IPS-NIHi7 (cell line): Measurements from ENCODE around the gene KRT15.
A peak's percentile ranks its signal among the peaks of the same experiment; 100 is the strongest.
"Not testable (repeated sequence)": the region's sequence is repeated elsewhere in the genome, so short reads cannot be mapped to it uniquely, and the experiment has no call there.

ENCODE experiments used
- DNase-seq: peaks from one replicate; pipeline ENCODE4 v3.0.0; 2012; ENCODE audit warnings: mixed read lengths; ENCODE audit errors: extremely low spot score

The KRT15 gene

DNA sequence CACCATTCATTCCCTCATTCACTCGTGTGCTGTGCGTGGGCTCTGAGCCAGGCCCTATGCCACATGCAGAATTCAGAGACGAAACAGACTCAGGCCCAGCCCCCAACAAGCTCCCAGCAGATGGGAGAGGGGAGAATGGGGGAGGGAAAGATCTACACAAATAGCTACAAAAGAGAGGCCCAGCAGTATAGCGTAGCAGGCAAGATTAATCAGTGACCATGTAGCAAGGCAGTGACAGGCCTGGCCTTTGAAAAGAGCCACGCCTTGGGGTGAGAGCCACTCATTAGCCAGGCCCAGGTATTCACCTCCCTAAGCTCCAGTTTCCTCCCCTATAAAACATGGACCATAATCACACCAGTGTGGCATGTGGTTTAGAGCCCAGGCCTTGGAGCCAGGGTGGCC lies 25.8 kb upstream of the KRT15 start:
- DNase-seq: no peak

DNA sequence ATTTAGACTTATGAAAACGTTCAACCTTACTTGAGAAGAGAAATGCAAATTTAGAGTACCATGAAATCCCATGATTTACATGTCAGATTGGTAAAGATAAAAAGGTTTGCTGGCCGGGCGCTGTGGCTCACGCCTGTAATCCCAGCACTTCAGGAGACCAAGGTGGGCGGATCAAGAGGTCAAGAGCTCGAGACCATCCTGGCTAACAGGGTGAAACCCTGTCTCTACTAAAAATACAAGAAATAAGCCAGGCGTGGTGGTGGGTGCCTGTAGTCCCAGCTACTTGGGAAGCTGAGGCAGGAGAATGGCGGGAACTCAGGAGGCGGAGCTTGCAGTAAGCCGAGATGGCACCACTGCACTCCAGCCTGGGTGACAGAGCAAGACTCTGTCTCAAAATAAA lies 24.1 kb upstream of the KRT15 start:
- DNase-seq: not testable (repeated sequence)

DNA sequence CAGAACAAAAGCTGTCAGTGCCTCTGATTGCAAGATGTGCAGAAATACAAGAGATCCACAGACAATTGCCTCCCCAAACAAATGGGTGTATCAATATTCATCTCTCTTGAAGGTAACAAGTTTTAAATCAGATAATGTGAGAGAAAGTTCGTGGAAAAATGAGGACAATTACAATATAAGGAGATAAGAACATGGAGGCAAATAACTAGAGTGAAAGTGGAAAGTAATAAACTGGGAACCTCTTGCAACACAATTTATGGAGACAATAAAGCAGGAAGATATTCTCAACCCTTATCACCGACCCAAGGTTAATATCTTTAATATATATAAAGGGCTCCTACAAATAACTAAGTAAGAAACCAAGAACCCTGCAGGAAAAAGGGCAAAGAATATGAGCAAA lies 23.7 kb upstream of the KRT15 start:
- no peak for DNase-seq

DNA sequence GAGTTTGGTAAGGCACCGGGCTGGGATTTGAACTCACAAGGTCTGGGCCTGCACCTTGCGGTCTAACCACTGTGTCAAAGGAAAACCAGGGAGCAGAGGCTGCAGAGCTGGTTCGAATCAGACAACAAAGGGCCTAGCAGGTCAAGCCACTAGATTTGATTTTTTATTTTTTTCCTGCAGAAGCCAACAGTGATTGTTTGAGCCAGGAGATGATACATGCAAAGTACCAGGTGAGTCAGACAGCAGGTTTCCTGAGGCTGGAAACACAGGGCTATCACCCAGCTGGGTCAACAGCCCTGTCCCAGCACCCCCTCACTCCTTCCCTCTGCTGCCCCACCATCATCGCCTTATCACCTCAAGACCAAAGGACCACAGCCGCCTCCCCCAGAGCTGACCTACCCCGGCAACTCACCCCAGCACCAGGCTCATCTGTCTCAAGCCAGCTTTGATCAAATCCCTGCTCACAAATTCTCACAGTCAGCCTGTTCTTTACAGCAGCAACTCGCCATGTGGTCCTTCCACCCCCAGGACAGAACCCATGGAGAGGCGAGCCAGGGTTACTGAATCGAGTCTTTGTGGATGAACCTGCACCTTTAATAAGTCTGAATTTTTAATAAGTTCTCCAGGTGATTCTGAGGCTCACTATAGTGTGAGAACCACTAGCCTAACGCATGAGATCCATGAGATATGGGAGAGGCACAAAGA lies 22.4 kb upstream of the KRT15 start:
- DNase-seq: no peak

DNA sequence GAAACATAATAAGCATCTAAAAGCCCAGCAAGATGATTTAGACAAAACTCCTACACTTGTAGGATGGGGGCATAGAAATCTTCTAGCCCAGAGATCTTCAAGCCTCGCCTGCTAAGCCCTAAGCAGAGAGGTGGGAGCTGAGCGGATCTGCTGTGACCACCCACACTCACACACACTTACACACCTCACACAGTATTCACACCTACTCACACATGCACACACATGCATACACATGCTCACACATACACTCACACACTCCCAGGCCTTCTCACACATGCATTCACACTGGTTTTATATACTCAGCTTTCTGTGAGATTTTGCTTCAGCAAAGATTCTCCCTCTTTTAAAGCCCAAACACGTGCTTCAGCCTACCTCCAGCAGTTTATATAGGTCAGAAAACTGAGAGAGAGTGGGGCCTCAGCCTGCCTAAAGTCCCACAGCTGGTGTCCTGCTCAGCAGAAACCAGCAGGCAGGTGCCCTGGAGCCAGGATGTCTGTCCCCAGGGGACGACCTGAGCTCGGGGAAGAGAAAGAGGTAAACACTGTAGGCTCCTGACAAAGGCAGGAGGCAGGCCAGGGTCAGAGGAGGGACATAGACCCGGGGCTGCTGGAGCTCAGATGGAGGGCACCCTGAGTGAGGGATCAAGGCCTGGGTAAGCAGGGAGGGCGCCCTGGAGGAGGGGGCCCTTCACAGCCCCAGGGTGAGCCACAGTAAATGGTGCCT lies 21.4 kb upstream of the KRT15 start:
- no peak for DNase-seq

DNA sequence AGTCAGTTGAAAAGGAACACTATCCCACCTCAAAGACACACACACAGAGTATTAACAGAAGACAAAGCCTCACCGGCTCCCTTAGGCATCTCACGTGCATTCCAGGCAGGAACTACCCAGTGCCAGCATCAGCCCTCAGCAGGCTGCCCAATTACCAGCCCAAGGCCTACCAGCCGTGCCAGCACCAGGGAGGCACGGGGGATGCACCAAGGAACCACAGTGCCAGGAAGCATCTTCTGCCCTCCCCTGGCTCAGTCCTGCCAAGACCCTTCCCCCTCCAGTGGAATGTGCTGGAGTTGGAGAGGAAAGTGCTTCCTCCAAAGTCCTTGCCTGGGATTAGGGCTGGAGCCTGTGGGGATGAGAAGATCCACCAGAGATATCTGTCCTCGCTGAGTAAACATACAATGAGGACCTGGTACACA lies 20.4 kb upstream of the KRT15 start:
- DNase-seq: no peak

DNA sequence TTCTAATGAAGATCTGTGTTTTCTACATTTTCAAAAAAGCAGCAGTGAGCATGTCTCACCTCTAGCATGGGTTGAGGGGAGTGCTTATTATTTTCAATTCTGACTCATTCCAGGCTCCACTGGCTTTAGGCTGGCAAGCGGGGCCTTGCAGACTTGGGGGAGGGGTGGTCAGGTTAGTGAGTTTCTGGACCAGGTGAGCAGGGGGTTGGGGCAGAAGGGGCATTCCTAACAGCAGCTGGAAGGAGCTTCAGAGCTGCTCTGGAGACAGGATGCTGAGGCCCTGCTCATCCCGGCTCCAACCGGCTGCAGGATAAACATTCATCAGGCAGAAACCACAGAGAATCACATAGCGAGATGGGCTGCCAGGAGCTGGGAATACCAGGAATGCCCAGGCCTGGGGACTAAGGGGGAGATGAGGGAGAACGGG lies 19.9 kb upstream of the KRT15 start:
- DNase-seq: no peak

DNA sequence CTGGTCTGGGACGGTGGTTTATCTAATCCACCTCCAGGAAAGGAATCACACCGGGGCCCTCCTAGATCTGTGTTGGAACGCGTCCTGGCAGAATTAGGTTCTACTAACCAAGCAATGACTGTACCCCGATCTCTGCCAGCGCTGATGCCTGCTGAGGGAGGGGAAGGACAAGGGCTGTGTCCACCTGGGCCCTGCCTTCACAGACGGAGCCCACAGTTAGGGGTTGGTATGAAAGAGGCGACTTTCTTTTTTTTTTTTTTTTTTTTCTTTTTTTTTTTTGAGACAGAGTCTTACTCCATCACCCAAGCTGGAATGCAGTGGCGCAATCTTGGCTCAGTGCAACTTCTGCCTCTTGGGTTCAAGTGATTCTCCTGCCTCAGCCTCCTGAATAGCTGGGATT lies 19.3 kb upstream of the KRT15 start:
- no peak for DNase-seq

DNA sequence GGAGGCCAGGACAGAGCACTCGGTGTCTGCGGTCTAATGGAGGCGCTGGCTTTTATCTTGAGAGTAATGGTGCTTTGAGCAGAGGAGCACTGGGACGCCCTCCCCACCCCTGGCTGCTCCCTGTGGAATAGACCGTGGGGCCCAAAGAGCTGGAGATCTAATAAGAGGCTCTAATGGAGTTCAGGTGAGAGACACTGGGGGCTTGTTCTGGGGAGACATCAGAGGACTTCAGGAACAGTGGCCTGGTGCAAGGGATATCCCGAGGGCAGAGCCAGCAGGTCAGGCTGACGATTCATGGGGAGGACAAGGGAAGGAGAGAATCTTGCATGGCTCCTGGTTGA lies 18.9 kb upstream of the KRT15 start:
- DNase-seq: no peak

DNA sequence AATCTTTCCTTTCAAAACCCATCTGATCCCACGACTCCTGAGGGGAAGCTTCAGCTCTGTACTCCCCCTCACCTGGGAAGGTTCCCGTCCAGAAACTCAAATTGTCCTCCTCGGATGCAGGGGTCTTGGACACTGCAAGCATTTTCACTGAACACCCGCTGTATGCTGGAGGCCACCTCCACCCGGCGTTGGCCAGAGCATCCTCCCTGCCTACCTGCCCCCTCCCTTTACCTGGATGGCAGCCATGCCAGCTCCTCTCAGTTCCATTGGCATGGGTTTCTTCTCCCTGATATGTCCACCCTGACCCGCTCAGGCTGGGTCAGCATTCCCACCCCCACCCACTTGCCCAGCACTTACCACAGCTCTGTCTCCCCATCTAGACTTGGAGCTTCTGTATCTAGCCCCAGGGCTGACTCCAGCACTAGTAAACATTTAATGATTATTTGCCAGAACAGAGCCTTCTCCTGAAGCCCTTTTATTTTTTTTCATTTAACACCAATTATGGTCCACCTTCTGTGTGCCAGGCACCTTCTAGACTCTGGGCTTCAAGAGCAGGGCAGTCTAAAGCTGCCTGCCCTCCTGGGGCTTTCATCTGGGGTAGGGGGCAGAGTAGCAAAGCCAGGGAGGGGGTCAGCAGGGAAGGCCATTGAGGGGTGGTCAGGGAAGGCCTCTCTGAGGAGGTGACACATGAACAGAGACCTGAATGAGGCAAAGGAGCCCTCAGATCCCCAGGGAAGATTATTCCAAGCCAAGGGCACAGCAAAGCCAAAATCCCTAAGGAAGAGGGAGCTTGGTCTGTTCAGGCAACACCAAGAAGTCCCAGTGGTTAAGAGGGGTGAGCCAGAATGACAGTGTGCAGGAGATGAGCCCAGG lies 18.3 kb upstream of the KRT15 start:
- DNase-seq: no peak

DNA sequence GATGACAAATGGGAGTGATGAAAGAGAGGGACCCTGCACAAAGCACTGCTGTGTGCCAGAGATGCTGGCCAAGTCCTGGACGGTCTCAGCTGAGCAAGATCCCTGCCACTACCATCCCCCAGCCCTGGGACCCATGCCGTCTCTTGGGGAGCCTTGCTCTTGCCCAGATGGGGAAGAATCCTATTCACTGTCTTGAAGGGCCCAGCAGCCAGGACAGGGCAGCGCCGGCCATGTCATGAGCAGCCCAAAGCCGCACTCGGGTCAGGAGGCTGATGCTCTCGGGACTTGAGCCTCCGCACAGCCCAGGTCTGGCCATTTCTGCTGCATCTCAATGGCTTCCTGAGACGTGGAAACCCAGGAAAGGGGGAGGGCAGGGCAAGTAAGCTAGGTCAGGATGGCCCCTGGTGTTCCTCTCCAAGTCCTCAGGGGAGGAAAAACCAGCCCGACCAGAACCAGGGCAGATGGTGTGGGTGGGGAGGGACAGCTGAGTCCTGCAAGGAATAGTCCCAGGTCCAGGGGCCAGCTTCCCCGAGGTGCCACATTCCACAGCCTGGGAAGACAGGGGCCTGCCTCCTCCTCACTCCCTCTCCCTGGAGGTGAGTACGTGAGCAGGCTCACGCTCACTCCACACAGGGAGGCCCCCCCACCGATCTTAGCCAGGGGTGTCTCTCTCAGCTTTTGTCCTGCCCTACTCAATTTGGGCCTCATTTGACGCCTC lies 17.2 kb upstream of the KRT15 start:
- DNase-seq: peak; percentile 50

DNA sequence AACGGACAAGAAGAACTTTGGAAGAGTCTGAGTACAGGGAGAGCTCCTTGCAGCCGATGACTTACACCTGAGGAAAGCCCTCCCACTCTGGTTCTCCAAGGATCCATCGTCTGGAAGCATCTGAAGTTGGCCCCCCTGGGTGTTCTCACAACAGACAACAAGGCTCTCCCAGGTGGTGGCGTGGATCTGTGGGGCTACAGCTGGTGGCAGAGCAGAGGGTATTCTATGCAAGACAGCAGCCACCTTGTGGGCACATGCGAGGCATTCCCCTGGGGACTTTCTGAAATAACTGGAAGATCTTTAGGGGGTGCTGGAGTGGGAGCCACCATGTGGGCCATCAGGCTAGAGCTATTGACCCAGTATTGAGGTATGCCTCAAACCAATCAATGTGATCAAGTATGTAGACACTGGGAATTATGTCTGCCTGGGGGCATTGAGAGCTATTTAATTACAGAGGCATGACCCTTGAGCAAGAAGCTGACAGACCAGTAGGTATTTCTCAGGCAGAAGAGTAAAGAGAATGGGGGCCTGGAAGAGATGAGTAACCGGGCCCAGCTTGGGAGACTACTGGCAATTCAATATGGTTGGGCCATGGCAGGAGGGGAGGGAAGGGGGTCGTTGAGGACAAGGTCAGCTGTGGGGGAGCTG lies 16.3 kb upstream of the KRT15 start:
- DNase-seq: no peak

DNA sequence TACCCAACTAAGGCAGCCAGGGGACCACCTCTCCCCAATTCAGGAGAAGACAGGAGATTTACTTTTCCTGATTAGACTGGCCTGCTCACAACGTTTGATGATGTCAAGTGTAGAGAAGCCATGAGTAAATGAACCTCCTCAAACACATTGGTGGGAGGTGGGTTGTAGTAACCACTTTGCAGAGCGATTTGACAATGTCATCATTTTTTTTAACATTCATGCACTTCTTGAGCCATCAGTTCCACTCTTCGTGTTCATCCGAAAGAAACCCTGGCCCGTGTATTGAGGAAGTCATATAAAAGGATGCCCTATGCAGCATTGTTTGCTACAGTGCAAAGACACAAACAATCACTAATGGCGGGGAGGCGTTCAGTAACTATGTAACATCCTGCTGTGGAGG lies 14.9 kb upstream of the KRT15 start:
- no peak for DNase-seq

DNA sequence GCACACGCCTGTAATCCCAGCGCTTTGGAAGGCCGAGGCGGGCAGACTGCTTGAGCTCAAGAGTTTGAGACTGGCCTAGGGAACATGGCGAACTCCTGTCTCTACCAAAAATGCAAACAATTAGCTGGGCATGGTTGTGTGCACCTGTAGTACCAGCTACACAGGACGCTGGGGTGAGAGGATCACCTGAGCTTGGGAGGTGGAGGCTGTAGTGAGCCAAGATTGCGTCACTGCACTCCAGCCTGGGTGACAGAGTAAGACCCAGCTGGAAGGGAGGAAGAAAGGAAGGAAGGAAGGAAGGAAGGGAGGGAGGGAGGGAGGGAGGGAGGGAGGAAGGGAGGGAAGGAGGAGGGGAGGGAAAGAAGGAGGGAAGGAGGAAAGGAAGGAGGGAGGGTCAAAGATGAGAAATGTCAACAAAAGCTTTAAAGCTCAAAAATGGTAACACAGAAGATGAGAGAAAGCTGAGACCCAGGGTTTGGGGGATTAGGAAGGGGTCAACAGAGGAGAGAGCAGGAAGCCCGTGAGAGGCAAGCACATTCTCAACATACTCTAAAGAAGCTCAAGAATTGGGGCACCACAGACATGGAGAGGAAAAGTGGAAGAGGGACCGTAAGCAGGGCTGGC lies 14.4 kb upstream of the KRT15 start:
- DNase-seq: no peak

DNA sequence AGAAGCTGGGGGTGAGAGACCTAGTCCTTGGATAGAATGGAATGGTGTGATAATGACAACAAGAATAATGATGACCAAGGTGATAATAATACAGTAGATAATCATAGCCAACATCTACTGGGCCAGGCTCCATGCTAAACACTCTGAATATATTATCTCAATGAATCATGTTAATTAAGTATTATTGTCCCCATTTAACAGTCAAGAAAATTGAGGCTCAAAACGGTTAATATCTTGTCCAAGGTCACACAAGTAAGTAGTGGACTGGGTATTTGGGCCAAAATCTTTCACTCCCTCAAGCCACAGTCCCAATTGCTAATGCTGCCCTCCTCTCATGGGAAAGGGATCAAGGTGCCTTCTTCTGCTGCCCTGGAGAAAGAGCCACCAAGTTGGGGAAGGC lies 13.3 kb upstream of the KRT15 start:
- no peak for DNase-seq

DNA sequence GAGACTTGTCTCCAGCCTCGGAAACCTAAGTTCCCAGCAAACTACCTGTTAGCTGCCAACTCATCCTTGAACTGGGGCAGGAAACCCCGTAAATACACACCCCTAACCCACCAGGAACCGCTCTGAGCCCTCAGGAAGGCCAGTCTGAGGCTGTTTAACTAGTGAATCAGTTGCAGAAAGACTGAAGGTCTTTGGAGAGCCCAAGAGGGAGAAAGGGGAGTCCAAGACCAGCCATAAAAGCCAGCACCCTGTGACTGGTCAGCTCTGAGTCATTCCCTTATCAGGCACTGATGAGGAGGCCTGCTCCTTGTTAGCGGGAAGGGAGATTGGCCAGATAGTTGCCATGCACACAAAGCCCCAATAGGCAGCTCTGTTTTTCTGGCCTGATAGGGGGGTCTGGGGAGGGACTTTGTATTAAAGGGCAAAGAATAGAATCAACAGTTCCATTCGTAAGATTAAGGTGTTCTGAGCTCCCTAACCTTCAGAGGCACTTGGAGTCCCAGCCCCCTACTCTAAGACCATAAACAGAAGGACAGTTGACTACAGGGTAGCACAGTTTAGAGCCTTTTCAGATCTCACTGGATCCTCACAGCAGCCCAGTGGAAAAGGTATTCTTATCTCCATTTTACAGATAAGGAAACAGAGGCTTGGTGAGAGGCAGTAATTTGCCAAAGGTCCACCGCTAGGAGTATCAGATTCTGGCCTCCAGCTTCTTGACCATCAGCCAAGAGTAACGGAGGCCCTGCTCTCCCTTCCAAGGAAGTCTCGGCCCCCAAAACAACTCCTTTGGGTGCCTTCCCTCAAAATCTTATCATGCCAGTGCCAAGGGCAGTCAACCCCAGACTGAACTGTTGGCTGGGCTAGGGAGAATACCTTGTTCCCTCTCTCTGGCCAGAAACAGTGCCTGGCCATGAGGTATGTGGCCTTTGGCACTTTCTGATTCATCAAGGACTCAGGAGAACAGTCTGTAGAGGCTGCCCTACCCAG lies 11.7 kb upstream of the KRT15 start:
- DNase-seq: peak; percentile 27

DNA sequence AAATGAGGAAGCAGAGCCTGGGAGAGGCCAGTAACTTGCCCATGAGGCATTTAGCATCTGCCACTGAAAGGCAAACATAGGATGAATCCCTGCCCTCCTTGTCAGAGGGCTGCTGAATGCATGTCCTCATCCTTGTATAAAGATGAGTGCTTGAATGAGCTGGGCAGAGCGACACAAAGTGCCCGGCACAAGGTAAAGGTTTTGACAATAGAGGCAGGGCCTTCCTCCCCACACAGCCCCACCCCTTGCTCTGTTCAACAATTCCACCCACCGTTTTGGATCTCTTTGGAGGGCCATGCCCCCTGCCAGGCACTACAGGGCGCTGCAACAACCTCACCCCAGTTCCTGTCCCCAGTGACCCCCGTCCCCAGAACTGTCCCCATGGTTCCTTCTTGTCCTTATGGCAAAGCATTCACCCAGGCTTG lies 10.8 kb upstream of the KRT15 start:
- no peak for DNase-seq

DNA sequence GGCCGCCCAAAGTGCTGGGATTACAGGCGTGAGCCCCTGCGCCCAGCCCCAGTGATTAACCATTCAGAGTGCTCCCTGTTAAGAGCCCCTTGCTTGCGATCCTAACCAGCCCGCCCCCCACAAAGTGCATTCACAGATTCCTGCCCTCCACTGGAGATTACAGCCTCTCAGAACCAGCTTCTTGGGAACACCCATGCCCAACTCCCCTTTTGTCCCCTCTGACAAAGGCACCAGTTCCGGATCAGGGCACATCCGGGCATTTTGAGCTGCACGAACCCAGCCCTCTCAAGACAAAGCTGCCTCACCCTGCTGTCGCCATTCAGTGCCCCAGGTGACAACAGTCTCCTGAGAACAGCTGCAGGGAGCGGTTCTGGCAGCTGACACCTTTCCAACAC lies 10.3 kb upstream of the KRT15 start:
- no peak for DNase-seq

DNA sequence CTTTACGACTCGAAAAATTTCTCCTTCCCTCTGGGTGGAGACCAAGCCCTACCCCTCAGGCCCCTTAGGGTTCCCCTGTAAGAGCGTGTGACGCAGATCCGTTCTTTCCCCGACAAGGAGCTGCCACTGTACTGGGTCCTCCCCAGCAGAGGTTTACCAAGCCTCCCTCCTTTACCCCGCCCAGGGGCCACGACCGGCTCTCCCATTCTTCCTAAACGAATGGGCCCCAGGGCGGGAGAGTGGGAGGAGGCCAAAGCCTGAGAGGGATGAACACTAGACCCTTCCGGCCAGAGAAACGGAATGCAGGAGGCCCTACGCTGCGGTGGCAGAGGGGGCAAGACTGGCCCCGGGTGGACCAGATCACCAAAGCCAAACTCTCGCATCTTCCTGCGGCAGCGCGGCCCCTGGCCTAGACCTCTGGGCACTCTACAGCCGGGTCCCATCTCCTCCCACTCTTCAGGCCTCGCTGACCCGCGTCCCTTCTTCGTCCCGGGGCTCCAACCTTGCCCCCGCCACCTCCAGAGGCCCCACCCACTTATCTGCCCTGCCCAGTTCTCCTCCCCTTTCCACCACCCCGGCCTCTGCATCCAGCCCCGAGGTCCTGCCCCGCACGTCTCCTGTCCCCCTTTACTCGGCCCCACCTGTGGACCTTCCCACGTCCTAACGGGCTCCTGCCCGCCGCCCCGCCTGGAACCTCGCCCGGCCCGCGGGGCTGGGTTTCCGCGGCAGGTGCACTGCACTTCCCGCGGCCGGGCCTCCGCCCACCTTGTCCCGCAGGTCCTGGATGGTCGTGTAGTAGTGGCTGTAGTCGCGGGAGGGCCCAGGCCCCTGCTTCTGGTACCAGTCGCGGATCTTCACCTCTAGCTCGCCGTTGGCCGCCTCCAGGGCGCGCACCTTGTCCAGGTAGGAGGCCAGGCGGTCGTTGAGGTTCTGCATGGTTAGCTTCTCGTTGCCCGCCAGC lies 8.7 kb upstream of the KRT15 start:
- DNase-seq: peak; percentile 46
